Measurements from ENCODE around the gene CHSY1.

CHSY1 gene

DNA sequence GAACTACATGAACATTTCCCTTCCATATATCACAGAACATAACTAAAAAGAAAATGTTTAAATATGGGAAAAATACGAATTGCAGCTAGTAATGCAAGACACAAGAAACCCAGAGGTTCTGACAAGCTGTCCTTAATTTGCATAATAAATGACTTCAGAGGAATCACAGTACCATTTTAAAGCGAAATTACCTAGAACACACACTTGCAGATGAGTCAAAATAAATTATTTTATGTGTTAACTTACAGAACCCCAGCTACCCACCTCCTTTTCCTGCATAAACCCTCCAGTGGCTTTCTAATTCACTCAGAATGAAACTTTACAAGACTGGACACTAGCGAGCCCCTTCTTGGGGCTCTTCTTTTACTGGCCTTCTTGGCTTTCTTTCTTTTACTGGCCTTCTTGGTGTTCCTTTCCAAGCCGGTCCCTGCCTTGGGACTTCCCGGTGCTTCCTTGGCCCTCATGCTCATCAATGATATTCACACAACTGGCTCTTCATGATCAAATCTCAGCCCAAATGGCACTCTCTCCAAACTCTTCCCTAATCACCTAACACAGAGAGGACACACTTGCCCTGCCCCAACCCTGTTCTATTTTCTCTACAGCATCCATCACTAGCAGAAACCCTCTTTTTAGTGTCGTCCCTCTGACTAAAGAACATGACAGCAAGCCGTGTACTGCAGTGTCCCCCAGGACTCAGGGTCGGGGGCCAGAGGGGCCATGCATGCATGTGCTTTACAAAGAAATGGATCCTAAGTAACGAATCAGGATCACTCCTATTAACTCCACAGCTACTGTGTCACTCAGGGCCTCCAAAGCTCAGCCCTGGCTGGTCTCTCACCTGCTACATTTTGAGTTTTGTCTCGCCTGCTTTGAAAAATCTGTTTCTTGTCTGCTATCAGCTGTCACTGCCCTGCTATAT lies 4.8 kb downstream of the CHSY1 start:
- Histone ChIP-seq H3K4me1 (ENCODE audit: insufficient read depth, insufficient read length) (peaks cover 11% of the 10 kb centered on the region), H3K9me3 (ENCODE audit: insufficient read depth, low read length) (no peaks in the 10 kb centered on the region), H3K4me3 (ENCODE audit: insufficient read length, low read depth) (no peak overlapping the region), H3K9ac (ENCODE audit: insufficient read length, low read depth) (no peak overlapping the region), H3K27me3 (ENCODE audit: insufficient read depth, insufficient read length) (no peaks in the 10 kb centered on the region), H3K36me3 (ENCODE audit: insufficient read depth, insufficient read length, low read length) (peaks cover 59% of the 10 kb centered on the region)
- TF ChIP-seq ZNF274 (IDR thresholded peaks at IDR 0.05; ENCODE audit: low read depth, low read length) = no peak
- no peak for TF ChIP-seq SUZ12 (IDR thresholded peaks at IDR 0.05; ENCODE audit: extremely low read depth, insufficient read depth, insufficient read length)
- TF ChIP-seq YY1 (IDR thresholded peaks at IDR 0.05; ENCODE audit: insufficient read depth, insufficient read length) = no peak
- no peak for DNase-seq (ENCODE audit: low read depth, low spot score)

DNA sequence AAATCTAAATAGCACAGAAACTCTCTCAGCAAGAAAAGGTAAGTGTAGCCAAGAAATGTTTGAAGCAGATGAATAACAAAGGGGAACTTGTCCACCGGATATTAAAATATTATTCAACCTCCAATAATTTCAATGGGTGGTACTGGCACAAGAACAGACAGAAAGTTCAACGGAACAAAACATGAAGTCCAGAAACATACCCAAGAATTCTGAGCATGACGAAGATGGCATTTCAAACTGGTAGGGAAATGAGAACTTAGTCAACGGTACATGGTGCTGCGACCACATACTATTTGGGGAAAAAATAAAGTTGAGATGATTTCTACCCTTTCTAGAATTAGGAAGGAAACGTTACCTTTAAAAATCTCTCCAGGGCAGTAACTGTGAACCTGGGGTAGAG lies 5.5 kb downstream of the CHSY1 start:
- no peak overlapping the region for H3K9ac ChIP-seq (ENCODE audit: insufficient read length, low read depth)
- H3K27me3 ChIP-seq (ENCODE audit: insufficient read depth, insufficient read length) = no peaks in the 10 kb centered on the region
- peaks cover 11% of the 10 kb centered on the region for H3K4me1 ChIP-seq (ENCODE audit: insufficient read depth, insufficient read length)
- no peak overlapping the region for H3K4me3 ChIP-seq (ENCODE audit: insufficient read length, low read depth)
- no peaks in the 10 kb centered on the region for H3K9me3 ChIP-seq (ENCODE audit: insufficient read depth, low read length)
- H3K36me3 ChIP-seq (ENCODE audit: insufficient read depth, insufficient read length, low read length) = peaks cover 64% of the 10 kb centered on the region
- no peak for DNase-seq (ENCODE audit: low read depth, low spot score)
- TF ChIP-seq SUZ12 (IDR thresholded peaks at IDR 0.05; ENCODE audit: extremely low read depth, insufficient read depth, insufficient read length) = no peak
- no peak for TF ChIP-seq ZNF274 (IDR thresholded peaks at IDR 0.05; ENCODE audit: low read depth, low read length)
- TF ChIP-seq YY1 (IDR thresholded peaks at IDR 0.05; ENCODE audit: insufficient read depth, insufficient read length) = no peak

DNA sequence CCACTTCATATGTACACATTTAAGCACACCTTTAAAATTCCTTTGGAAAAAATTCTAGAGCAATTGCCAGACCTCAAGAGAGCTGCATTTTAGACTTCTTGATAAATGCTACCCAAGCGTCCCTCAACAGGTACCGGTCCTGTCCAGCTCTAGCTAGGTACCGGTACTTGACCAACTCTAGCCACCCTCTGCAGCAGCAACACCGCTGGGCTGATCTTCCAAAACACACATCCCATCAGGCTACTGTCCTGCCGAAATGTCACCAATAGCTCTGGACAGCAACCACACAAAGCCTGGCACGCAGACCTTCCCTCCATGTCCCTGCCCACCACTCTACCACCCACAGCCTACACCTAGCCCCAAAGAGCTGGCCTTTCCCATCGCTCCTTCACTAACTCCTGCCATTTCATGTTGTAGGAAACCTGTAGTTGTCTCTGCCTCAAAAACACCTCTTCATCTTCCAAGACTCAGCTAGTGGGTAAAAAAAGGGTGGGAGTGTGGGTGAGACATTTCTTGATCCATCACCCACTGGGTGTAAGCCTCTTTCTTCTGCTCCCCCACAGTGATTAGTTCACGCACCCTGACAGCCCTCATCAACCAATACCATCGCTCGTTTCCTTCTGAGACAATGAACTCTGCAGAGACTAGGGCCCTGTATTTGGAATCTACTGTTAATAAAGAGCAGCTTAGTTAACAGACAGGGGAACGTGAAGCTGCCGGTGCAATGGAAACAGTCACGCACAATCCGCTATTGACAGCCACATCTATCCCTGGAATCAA lies 6.8 kb downstream of the CHSY1 start:
- Histone ChIP-seq H3K9me3 (ENCODE audit: insufficient read depth, low read length) (no peaks in the 10 kb centered on the region), H3K4me3 (ENCODE audit: insufficient read length, low read depth) (no peak overlapping the region), H3K9ac (ENCODE audit: insufficient read length, low read depth) (no peak overlapping the region), H3K27me3 (ENCODE audit: insufficient read depth, insufficient read length) (no peaks in the 10 kb centered on the region), H3K4me1 (ENCODE audit: insufficient read depth, insufficient read length) (peaks cover 11% of the 10 kb centered on the region), H3K36me3 (ENCODE audit: insufficient read depth, insufficient read length, low read length) (peaks cover 59% of the 10 kb centered on the region)
- TF ChIP-seq ZNF274 (IDR thresholded peaks at IDR 0.05; ENCODE audit: low read depth, low read length) (no peak), YY1 (IDR thresholded peaks at IDR 0.05; ENCODE audit: insufficient read depth, insufficient read length) (no peak), SUZ12 (IDR thresholded peaks at IDR 0.05; ENCODE audit: extremely low read depth, insufficient read depth, insufficient read length) (no peak)
- DNase-seq (ENCODE audit: low read depth, low spot score) = no peak

DNA sequence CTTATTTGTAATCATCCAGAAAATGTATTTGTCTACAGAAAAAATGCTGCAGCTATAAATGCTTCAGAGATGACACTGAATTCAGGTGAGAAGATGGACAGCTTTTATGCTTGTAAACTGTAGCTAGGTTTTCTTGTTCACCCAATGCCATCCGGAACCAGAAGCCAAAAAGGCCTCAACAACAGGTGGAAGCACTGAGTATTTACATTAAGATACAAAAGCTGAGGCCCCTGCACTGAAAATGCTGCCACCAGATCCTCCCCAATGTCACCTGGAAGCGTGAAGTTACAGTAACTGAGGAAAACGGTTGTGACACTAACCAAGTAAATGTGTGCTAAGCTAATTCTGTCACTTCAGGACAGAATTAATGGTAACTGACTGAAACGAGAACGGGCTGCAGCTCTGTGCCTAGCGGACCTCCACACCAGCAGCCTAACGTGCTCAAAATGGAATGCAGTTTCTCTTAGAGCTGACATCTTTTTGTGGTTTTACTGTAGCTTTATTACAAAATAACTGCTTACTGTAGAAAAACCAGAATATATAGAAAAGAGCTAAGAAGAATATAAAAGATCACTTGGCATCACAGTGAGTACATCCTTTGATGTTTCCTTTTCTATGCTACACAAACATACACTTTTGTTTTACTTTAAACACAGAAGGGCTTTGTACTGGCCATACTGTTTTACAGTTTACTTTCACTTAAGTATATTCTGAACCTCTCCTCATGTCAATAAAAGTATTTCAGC lies 7.6 kb downstream of the CHSY1 start:
- DNase-seq (ENCODE audit: low read depth, low spot score) = no peak
- Histone ChIP-seq H3K36me3 (ENCODE audit: insufficient read depth, insufficient read length, low read length) (peaks cover 59% of the 10 kb centered on the region), H3K9me3 (ENCODE audit: insufficient read depth, low read length) (no peaks in the 10 kb centered on the region), H3K4me1 (ENCODE audit: insufficient read depth, insufficient read length) (peaks cover 11% of the 10 kb centered on the region), H3K9ac (ENCODE audit: insufficient read length, low read depth) (no peak overlapping the region), H3K4me3 (ENCODE audit: insufficient read length, low read depth) (no peak overlapping the region), H3K27me3 (ENCODE audit: insufficient read depth, insufficient read length) (no peaks in the 10 kb centered on the region)
- no peak for TF ChIP-seq ZNF274 (IDR thresholded peaks at IDR 0.05; ENCODE audit: low read depth, low read length)
- TF ChIP-seq YY1 (IDR thresholded peaks at IDR 0.05; ENCODE audit: insufficient read depth, insufficient read length) = no peak

DNA sequence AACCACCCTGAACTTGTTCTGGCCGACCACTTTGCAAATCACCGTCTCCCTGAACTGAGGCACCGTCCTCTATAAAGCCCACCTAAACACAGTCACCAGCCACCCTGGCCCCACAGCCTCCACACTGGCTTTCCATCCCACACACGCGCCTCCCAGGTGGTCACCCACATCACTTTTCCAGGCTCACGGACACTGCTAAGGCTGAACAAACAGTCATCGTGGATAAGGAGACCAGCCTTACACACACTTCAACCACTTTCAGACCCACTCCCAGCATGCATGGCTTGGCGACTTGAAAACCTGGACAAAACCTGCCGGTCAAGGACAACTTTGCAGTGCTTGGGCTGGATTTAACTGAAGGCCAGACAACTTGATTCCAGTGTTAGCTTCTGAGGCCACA lies 8.4 kb downstream of the CHSY1 start:
- no peak overlapping the region for H3K4me3 ChIP-seq (ENCODE audit: insufficient read length, low read depth)
- peaks cover 60% of the 10 kb centered on the region for H3K36me3 ChIP-seq (ENCODE audit: insufficient read depth, insufficient read length, low read length)
- no peak for TF ChIP-seq YY1 (IDR thresholded peaks at IDR 0.05; ENCODE audit: insufficient read depth, insufficient read length)
- TF ChIP-seq ZNF274 (IDR thresholded peaks at IDR 0.05; ENCODE audit: low read depth, low read length) = no peak
- no peak for TF ChIP-seq SUZ12 (IDR thresholded peaks at IDR 0.05; ENCODE audit: extremely low read depth, insufficient read depth, insufficient read length)
- H3K27me3 ChIP-seq (ENCODE audit: insufficient read depth, insufficient read length) = no peaks in the 10 kb centered on the region
- no peaks in the 10 kb centered on the region for H3K9me3 ChIP-seq (ENCODE audit: insufficient read depth, low read length)
- no peak for DNase-seq (ENCODE audit: low read depth, low spot score)
- H3K4me1 ChIP-seq (ENCODE audit: insufficient read depth, insufficient read length) = peaks cover 8% of the 10 kb centered on the region
- no peak overlapping the region for H3K9ac ChIP-seq (ENCODE audit: insufficient read length, low read depth)

DNA sequence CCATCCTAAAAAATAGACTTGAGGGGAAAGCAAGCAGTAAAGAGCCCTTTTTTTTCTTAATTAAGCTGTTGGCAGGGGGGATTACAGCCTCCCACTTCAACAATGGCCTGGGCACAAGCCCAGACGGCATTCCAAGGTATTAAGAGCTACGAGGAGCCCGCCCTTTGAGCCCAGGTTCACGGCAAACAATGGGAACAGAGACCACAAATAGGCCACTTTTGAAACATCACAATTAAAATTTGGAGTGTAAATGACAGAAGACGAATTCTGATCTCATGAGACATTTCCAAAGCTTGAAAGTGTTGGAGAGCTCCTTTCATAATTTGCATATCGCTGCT lies 8.9 kb downstream of the CHSY1 start:
- DNase-seq (ENCODE audit: low read depth, low spot score) = no peak
- Histone ChIP-seq H3K9me3 (ENCODE audit: insufficient read depth, low read length) (no peaks in the 10 kb centered on the region), H3K27me3 (ENCODE audit: insufficient read depth, insufficient read length) (no peaks in the 10 kb centered on the region), H3K9ac (ENCODE audit: insufficient read length, low read depth) (no peak overlapping the region), H3K4me1 (ENCODE audit: insufficient read depth, insufficient read length) (peaks cover 8% of the 10 kb centered on the region), H3K36me3 (ENCODE audit: insufficient read depth, insufficient read length, low read length) (peaks cover 56% of the 10 kb centered on the region), H3K4me3 (ENCODE audit: insufficient read length, low read depth) (no peak overlapping the region)
- no peak for TF ChIP-seq ZNF274 (IDR thresholded peaks at IDR 0.05; ENCODE audit: low read depth, low read length)
- TF ChIP-seq YY1 (IDR thresholded peaks at IDR 0.05; ENCODE audit: insufficient read depth, insufficient read length) = no peak
- no peak for TF ChIP-seq SUZ12 (IDR thresholded peaks at IDR 0.05; ENCODE audit: extremely low read depth, insufficient read depth, insufficient read length)
